Measurements from ENCODE around the gene TSPAN9. TPM values are rescaled to one million over a fixed set of nuclear protein-coding genes. Genes with fewer than 3 reads are reported as not detected.

TSPAN9 gene
- total and polyA plus RNA-seq, 2 of the 4 experiments (the other 2 are of a cell fraction): 17.7 to 39.1 TPM

DNA sequence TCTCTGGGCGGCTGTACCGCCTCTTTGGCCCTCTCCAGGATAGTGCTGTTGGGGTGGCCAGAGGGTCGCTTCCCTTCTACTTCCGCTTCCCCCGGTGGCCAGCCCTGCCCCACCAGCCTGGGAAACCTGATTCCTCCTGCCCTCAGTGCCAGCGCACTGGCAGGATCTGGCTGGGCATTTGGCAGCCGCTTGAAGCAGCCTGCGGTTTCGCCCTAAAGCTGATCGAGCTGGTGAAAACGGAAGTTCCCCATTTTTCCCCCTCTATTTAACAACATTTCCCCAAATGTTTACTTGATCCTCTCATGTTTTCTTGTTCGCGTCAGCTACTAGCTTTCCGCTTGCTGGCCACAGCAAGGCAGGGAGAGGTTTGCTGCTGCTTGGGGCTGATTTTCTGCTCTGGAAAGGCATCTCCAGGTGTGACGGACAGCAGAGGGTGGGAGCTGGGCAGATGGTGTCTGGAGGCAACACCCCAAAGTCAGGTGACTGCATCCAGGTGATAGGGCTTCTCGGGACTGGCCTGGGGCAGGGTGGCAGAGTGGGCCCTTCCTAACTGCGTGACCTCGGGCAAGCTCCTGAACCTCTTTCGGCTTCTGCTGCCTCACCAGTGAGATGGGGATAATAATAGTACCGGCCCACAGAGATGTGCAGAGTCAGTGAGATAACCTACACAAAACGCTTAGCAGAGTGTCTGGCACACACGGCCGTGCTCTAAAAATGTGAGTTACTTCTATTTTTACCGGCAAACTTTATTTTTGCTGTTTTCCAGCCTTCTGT, 53.1 kb downstream of the TSPAN9 start:
- H4K8ac ChIP-seq (ENCODE audit: low read depth in 2 of 2, low read length in 2 of 2): no peak overlapping the region
- H4K20me1 ChIP-seq (ENCODE audit: insufficient read depth, low read length): peaks cover 8% of the 10 kb centered on the region; the same call in 1 of the 2 replicates
- H3K4me3 ChIP-seq (ENCODE audit: insufficient read depth, low read depth, low read length): no peak overlapping the region
- WGBS, 2 experiments (ENCODE audit: extremely low coverage in 2 of 2, insufficient read length in 1 of 2): 84% methylated on average over 8 of the region's 24 CpGs; no CpG with 5 or more reads in 1 of the 2 experiments
- no TSS peak for BruUV-seq (replicated peaks)
- TF ChIP-seq RAD21 (IDR thresholded peaks at IDR 0.05; ENCODE audit: low read length) (no peak), BHLHE40 (IDR thresholded peaks at IDR 0.05; ENCODE audit: low read depth, low read length) (no peak), RCOR1 (IDR thresholded peaks at IDR 0.05; ENCODE audit: insufficient replicate concordance, low read length) (no peak), RFX5 (IDR thresholded peaks at IDR 0.05; ENCODE audit: low read depth, low read length) (no peak), MAFK (IDR thresholded peaks at IDR 0.05; ENCODE audit: low read depth, low read length) (no peak), CEBPB (IDR thresholded peaks at IDR 0.05; ENCODE audit: low read depth, low read length) (no peak), NFE2L2 (IDR thresholded peaks at IDR 0.05; ENCODE audit: low read depth, low read length) (no peak)
- TF ChIP-seq, protein P1, sequence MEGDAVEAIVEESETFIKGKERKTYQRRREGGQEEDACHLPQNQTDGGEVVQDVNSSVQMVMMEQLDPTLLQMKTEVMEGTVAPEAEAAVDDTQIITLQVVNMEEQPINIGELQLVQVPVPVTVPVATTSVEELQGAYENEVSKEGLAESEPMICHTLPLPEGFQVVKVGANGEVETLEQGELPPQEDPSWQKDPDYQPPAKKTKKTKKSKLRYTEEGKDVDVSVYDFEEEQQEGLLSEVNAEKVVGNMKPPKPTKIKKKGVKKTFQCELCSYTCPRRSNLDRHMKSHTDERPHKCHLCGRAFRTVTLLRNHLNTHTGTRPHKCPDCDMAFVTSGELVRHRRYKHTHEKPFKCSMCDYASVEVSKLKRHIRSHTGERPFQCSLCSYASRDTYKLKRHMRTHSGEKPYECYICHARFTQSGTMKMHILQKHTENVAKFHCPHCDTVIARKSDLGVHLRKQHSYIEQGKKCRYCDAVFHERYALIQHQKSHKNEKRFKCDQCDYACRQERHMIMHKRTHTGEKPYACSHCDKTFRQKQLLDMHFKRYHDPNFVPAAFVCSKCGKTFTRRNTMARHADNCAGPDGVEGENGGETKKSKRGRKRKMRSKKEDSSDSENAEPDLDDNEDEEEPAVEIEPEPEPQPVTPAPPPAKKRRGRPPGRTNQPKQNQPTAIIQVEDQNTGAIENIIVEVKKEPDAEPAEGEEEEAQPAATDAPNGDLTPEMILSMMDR (conservative IDR thresholded peaks at IDR 0.05; ENCODE audit: low read depth, low read length): no peak
- TF ChIP-seq, protein P2, sequence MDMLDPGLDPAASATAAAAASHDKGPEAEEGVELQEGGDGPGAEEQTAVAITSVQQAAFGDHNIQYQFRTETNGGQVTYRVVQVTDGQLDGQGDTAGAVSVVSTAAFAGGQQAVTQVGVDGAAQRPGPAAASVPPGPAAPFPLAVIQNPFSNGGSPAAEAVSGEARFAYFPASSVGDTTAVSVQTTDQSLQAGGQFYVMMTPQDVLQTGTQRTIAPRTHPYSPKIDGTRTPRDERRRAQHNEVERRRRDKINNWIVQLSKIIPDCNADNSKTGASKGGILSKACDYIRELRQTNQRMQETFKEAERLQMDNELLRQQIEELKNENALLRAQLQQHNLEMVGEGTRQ (IDR thresholded peaks at IDR 0.05; ENCODE audit: low read depth, low read length): no peak
- H2BK120ac ChIP-seq (ENCODE audit: low read depth, low read length): no peak overlapping the region
- H3K27me3 ChIP-seq (ENCODE audit: control insufficient read depth, insufficient read depth, low read length): no peaks in the 10 kb centered on the region
- H2BK20ac ChIP-seq (ENCODE audit: low read depth, low read length): no peak overlapping the region
- no peak overlapping the region for H3K27ac ChIP-seq (ENCODE audit: insufficient read depth, low read length)
- no peak overlapping the region for H2BK5ac ChIP-seq (ENCODE audit: low read depth, low read length, poor library complexity, severe bottlenecking)
- H3K56ac ChIP-seq (ENCODE audit: extremely low read depth, insufficient read depth, low read length): no peak overlapping the region
- in situ Hi-C loops (cut with MboI; ENCODE audit: low sequenced_read_pairs): no loop called here
- dilution Hi-C loops (cut with HindIII; ENCODE audit: low sequenced_read_pairs, unreplicated experiment): no loop called here
- CTCF ChIA-PET: interaction anchor here (1.4 kb wide), 1 partner anchor 56 kb away, joined by 4 read pairs; no protein-coding TSS in a partner anchor
- H4K5ac ChIP-seq (ENCODE audit: low read depth, low read length): no peak overlapping the region
- H3K9me1 ChIP-seq (ENCODE audit: insufficient read depth, low read length): peaks cover 16% of the 10 kb centered on the region
- no peak overlapping the region; the same call in 1 of the 2 replicates for H3K4me2 ChIP-seq (ENCODE audit: low read depth, low read length)
- DNase-seq: peak; percentile 19
- H3K79me1 ChIP-seq (ENCODE audit: low read depth in 1 of 2, low read length in 2 of 2): peaks cover 3 to 30% of the 10 kb centered on the region in 2 experiments
- 0 out of 2 replicates have a peak overlapping the region, but pooled peaks have one; percentile 20 for H3K4ac ChIP-seq (ENCODE audit: low read depth, low read length)
- ATAC-seq (ENCODE audit: low read depth): no peak
- H3K9me3 ChIP-seq (ENCODE audit: control insufficient read depth, insufficient read depth, low read length): peaks cover under 1% of the 10 kb centered on the region; the same call in 1 of the 2 replicates
- no peak overlapping the region for H3K9ac ChIP-seq (ENCODE audit: low read depth, low read length)
- intact Hi-C loops (cut with micrococcal nuclease): loop anchor here (10.0 kb wide), 1 partner anchor 645 kb away; no protein-coding TSS in a partner anchor
- H4K91ac ChIP-seq (ENCODE audit: insufficient read depth, low read depth, low read length): 0 out of 2 replicates have a peak overlapping the region, but pooled peaks have one; percentile 0
- peak overlapping the region; percentile 21; the same call in 1 of the 3 replicates for H2BK15ac ChIP-seq (ENCODE audit: low read depth, low read length)
- no peaks in the 10 kb centered on the region for H3K36me3 ChIP-seq (ENCODE audit: control insufficient read depth, insufficient read depth, low read length)
- no peak overlapping the region for H2AFZ ChIP-seq (replicated peaks; ENCODE audit: low read length, poor library complexity)
- peak overlapping the region; percentile 33 for H2AK9ac ChIP-seq (replicated peaks; ENCODE audit: low read depth, low read length, poor library complexity)
- H3K23ac ChIP-seq (ENCODE audit: low read depth, low read length): no peak overlapping the region
- H2AK5ac ChIP-seq (ENCODE audit: low read depth, low read length): peak overlapping the region; percentile 64
- H3K14ac ChIP-seq (replicated peaks; ENCODE audit: low read depth, low read length): no peak overlapping the region
- H3K18ac ChIP-seq (ENCODE audit: low read depth, low read length): no peak overlapping the region
- H3K4me1 ChIP-seq (ENCODE audit: control insufficient read depth, insufficient read depth, low read length): peaks cover 13% of the 10 kb centered on the region
- POLR2A ChIA-PET (ENCODE audit: unreplicated experiment): no interaction called here
